KMS-11 (cell line): ENCODE measurements around the gene AK6.

Experiments
- H2AFZ ChIP-seq: fragments of 200-600 bp; sonication (generic); 2 replicates; pipeline ENCODE4 v1.6.1; 2016; ENCODE audit warnings: antibody characterized with exemption, mixed run types, low read depth
- H3K27ac ChIP-seq: fragments of 200-600 bp; sonication (generic); 2 replicates; pipeline ENCODE4 v1.6.1; 2016; ENCODE audit warnings: mild to moderate bottlenecking, mixed run types
- H3K27me3 ChIP-seq: fragments of 200-600 bp; sonication (generic); 2 replicates; pipeline ENCODE4 v1.6.1; 2017; ENCODE audit warnings: mild to moderate bottlenecking, low read depth, mixed run types, moderate library complexity; ENCODE audit not compliant: insufficient read depth
- H3K36me3 ChIP-seq: fragments of 200-600 bp; sonication (generic); 2 replicates; pipeline ENCODE4 v1.6.1; 2017; ENCODE audit warnings: mild to moderate bottlenecking, mixed run types; ENCODE audit not compliant: insufficient read depth
- H3K4me1 ChIP-seq: fragments of 200-600 bp; sonication (generic); 2 replicates; pipeline ENCODE4 v1.6.1; 2016; ENCODE audit warnings: mild to moderate bottlenecking, low read depth, mixed run types; ENCODE audit not compliant: poor library complexity, severe bottlenecking
- H3K4me2 ChIP-seq: fragments of 200-600 bp; sonication (generic); 2 replicates; pipeline ENCODE4 v1.7.0; 2016; ENCODE audit warnings: mild to moderate bottlenecking, mixed run types
- H3K4me3 ChIP-seq: fragments of 200-600 bp; sonication (generic); IDR thresholded peaks from 2 replicates; pipeline ENCODE4 v1.6.1; 2017; ENCODE audit warnings: low read depth, low read length, mixed read lengths; ENCODE audit not compliant: insufficient read depth
- H3K79me2 ChIP-seq: fragments of 200-600 bp; sonication (generic); 2 replicates; pipeline ENCODE4 v1.6.1; 2016; ENCODE audit warnings: low read depth, mixed run types; ENCODE audit not compliant: insufficient read depth
- H3K9ac ChIP-seq: fragments of 200-600 bp; sonication (generic); 2 replicates; pipeline ENCODE4 v1.6.1; 2016; ENCODE audit warnings: mild to moderate bottlenecking, mixed run types
- H4K20me1 ChIP-seq: fragments of 200-600 bp; sonication (generic); 2 replicates; pipeline ENCODE4 v1.6.1; 2016; ENCODE audit warnings: mild to moderate bottlenecking, mixed run types; ENCODE audit not compliant: insufficient read depth
- CTCF ChIP-seq: fragments of 200-600 bp; sonication (generic); conservative IDR thresholded peaks from 2 replicates; pipeline ENCODE4 v1.6.1; 2017; ENCODE audit warnings: low read depth, mild to moderate bottlenecking, antibody characterized with exemption, low read length, moderate library complexity, mixed read lengths

The AK6 gene

GRCh38 chr5:69369340-69370121, at the start of gene AK6, which contains the start of the genes RAD17 and TAF9:
AK6 (minus strand) TSS chr5:69369520; CDS start chr5:69369490, 30 bp downstream.
RAD17 (plus strand) TSS chr5:69369818; CDS start chr5:69372209, 2,391 bp downstream.
TAF9 (minus strand) TSS chr5:69369520; CDS start chr5:69365737, 3,783 bp downstream.
- Histone ChIP-seq H3K4me1 (peaks cover 26% of the 10 kb centered on the region), H3K36me3 (peaks cover 6% of the 10 kb centered on the region; the same call in 1 of the 2 replicates)

GRCh38 chr5:69418554-69418953, 49.2 kb upstream of the AK6 start:
- no peaks in the 10 kb centered on the region for H4K20me1 ChIP-seq
- H3K4me2 ChIP-seq = no peak overlapping the region
- H2AFZ ChIP-seq = no peak overlapping the region
- TF ChIP-seq CTCF = no peak
- no peak overlapping the region for H3K27ac ChIP-seq
- no peaks in the 10 kb centered on the region for H3K79me2 ChIP-seq
- H3K4me3 ChIP-seq = no peak overlapping the region
- H3K36me3 ChIP-seq = no peaks in the 10 kb centered on the region
- H3K4me1 ChIP-seq = no peaks in the 10 kb centered on the region
- H3K9ac ChIP-seq = no peak overlapping the region
- H3K27me3 ChIP-seq = no peaks in the 10 kb centered on the region

More at GRCh38 chr5:69369340-69370121, at the start of gene AK6, which contains the start of the genes RAD17 and TAF9:
- no peak for TF ChIP-seq CTCF
- Histone ChIP-seq H4K20me1 (no peaks in the 10 kb centered on the region), H3K4me3 (peak within 1 kb of the TSS; percentile 74), H3K27ac (peak within 1 kb of the TSS; percentile 98), H3K4me2 (peak within 1 kb of the TSS; percentile 85), H2AFZ (peak within 1 kb of the TSS; percentile 76), H3K9ac (peak within 1 kb of the TSS; percentile 98), H3K27me3 (no peaks in the 10 kb centered on the region), H3K79me2 (peaks cover 67% of the 10 kb centered on the region)

- Histone ChIP-seq H3K4me2 (no peak overlapping the region), H3K4me3 (no peak overlapping the region), H3K36me3 (no peaks in the 10 kb centered on the region), H4K20me1 (no peaks in the 10 kb centered on the region), H3K27ac (no peak overlapping the region), H3K27me3 (no peaks in the 10 kb centered on the region), H2AFZ (no peak overlapping the region), H3K9ac (no peak overlapping the region), H3K4me1 (no peaks in the 10 kb centered on the region), H3K79me2 (no peaks in the 10 kb centered on the region)
- no peak for TF ChIP-seq CTCF
Measured at GRCh38 chr5:69416699-69417098, 47.4 kb upstream of the AK6 start.

GRCh38 chr5:69416180-69416579, 46.9 kb upstream of the AK6 start:
- TF ChIP-seq CTCF = no peak
- no peaks in the 10 kb centered on the region for H3K4me1 ChIP-seq
- H2AFZ ChIP-seq = no peak overlapping the region
- H4K20me1 ChIP-seq = no peaks in the 10 kb centered on the region
- no peak overlapping the region for H3K9ac ChIP-seq
- H3K36me3 ChIP-seq = no peaks in the 10 kb centered on the region
- no peaks in the 10 kb centered on the region for H3K79me2 ChIP-seq
- H3K27me3 ChIP-seq = no peaks in the 10 kb centered on the region
- no peak overlapping the region for H3K4me2 ChIP-seq
- no peak overlapping the region for H3K4me3 ChIP-seq
- H3K27ac ChIP-seq = no peak overlapping the region
